Measurements from ENCODE around the gene SLC44A5. TPM values are rescaled to one million over a fixed set of nuclear protein-coding genes. Genes with fewer than 3 reads are reported as not detected.

Gene SLC44A5
- total RNA-seq, 3 donors from 2014 or later = 0.16 to 3.6 (median 3.5) TPM

- no peaks in the 10 kb centered on the region for H3K27me3 ChIP-seq
- no peak overlapping the region for H3K27ac ChIP-seq
- H3K4me1 ChIP-seq = no peaks in the 10 kb centered on the region
- intact Hi-C loops (cut with DNase I; ENCODE audit: low total_unique reads) = no loop called here
- DNase-seq (ENCODE audit: low spot score in 2 of 2) = no peak
- H3K36me3 ChIP-seq = no peaks in the 10 kb centered on the region
- TF ChIP-seq POLR2A (IDR thresholded peaks at IDR 0.05) = no peak
- TF ChIP-seq, protein P1, sequence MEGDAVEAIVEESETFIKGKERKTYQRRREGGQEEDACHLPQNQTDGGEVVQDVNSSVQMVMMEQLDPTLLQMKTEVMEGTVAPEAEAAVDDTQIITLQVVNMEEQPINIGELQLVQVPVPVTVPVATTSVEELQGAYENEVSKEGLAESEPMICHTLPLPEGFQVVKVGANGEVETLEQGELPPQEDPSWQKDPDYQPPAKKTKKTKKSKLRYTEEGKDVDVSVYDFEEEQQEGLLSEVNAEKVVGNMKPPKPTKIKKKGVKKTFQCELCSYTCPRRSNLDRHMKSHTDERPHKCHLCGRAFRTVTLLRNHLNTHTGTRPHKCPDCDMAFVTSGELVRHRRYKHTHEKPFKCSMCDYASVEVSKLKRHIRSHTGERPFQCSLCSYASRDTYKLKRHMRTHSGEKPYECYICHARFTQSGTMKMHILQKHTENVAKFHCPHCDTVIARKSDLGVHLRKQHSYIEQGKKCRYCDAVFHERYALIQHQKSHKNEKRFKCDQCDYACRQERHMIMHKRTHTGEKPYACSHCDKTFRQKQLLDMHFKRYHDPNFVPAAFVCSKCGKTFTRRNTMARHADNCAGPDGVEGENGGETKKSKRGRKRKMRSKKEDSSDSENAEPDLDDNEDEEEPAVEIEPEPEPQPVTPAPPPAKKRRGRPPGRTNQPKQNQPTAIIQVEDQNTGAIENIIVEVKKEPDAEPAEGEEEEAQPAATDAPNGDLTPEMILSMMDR (IDR thresholded peaks at IDR 0.05) = no peak
- no peak for TF ChIP-seq POLR2AphosphoS5 (IDR thresholded peaks at IDR 0.05)
- H3K4me3 ChIP-seq = no peak overlapping the region
- H3K9me3 ChIP-seq = no peaks in the 10 kb centered on the region
These were observed 172.6 kb downstream of the SLC44A5 start for GRCh38 chr1:75438355-75438754.

- DNase-seq (ENCODE audit: low spot score in 2 of 2) = no peak
- intact Hi-C loops (cut with DNase I; ENCODE audit: low total_unique reads) = no loop called here
- H3K9me3 ChIP-seq = no peaks in the 10 kb centered on the region
- TF ChIP-seq, protein P1 (IDR thresholded peaks at IDR 0.05) = no peak
- TF ChIP-seq POLR2AphosphoS5 (IDR thresholded peaks at IDR 0.05) (no peak), POLR2A (IDR thresholded peaks at IDR 0.05) (no peak)
- no peaks in the 10 kb centered on the region for H3K36me3 ChIP-seq
- H3K4me3 ChIP-seq = no peak overlapping the region
- no peaks in the 10 kb centered on the region for H3K4me1 ChIP-seq
- H3K27me3 ChIP-seq = no peaks in the 10 kb centered on the region
- no peak overlapping the region for H3K27ac ChIP-seq
These were observed 179.1 kb downstream of the SLC44A5 start for GRCh38 chr1:75431843-75432242.

GRCh38 chr1:75430526-75430925, 180.4 kb downstream of the SLC44A5 start:
- Histone ChIP-seq H3K4me1 (no peaks in the 10 kb centered on the region), H3K4me3 (no peak overlapping the region), H3K9me3 (no peaks in the 10 kb centered on the region), H3K27me3 (no peaks in the 10 kb centered on the region), H3K36me3 (no peaks in the 10 kb centered on the region), H3K27ac (no peak overlapping the region)
- intact Hi-C loops (cut with DNase I; ENCODE audit: low total_unique reads) = no loop called here
- DNase-seq (ENCODE audit: low spot score in 2 of 2) = no peak
- TF ChIP-seq POLR2AphosphoS5 (IDR thresholded peaks at IDR 0.05) (no peak), POLR2A (IDR thresholded peaks at IDR 0.05) (no peak)
- TF ChIP-seq, protein P1 (IDR thresholded peaks at IDR 0.05) = no peak

GRCh38 chr1:75426688-75427087, 184.2 kb downstream of the SLC44A5 start:
- TF ChIP-seq POLR2AphosphoS5 (IDR thresholded peaks at IDR 0.05) = no peak
- no peak for TF ChIP-seq POLR2A (IDR thresholded peaks at IDR 0.05)
- TF ChIP-seq, protein P1 (IDR thresholded peaks at IDR 0.05) = no peak
- intact Hi-C loops (cut with DNase I; ENCODE audit: low total_unique reads) = no loop called here
- Histone ChIP-seq H3K4me1 (no peaks in the 10 kb centered on the region), H3K27ac (no peak overlapping the region), H3K36me3 (no peaks in the 10 kb centered on the region), H3K4me3 (no peak overlapping the region), H3K9me3 (no peaks in the 10 kb centered on the region), H3K27me3 (no peaks in the 10 kb centered on the region)
- DNase-seq (ENCODE audit: low spot score in 2 of 2) = no peak

- Histone ChIP-seq H3K27me3 (no peaks in the 10 kb centered on the region), H3K4me1 (no peaks in the 10 kb centered on the region), H3K27ac (no peak overlapping the region), H3K9me3 (no peaks in the 10 kb centered on the region), H3K4me3 (no peak overlapping the region), H3K36me3 (no peaks in the 10 kb centered on the region)
- DNase-seq (ENCODE audit: low spot score in 2 of 2) = no peak
- intact Hi-C loops (cut with DNase I; ENCODE audit: low total_unique reads) = no loop called here
- no peak for TF ChIP-seq POLR2A (IDR thresholded peaks at IDR 0.05)
- TF ChIP-seq, protein P1 (IDR thresholded peaks at IDR 0.05) = no peak
These were observed 185.8 kb downstream of the SLC44A5 start for GRCh38 chr1:75425001-75425650.

All from breast epithelium (tissue), 4 donors.